Astrocyte of the cerebellum (primary cell): Measurements from ENCODE around the gene ADM.

ENCODE experiments used
- DNase-seq: peaks from one replicate; pipeline ENCODE4 v3.0.0-alpha.2; 2011; ENCODE audit warnings: low read depth
- H3K4me3 ChIP-seq: 2 replicates; pipeline ENCODE4 v1.5.1; 2011; ENCODE audit warnings: mild to moderate bottlenecking, low read depth, low read length, moderate library complexity
- in situ Hi-C: cut with HindIII; loops from 2 replicates; pipeline ENCODE4 v1.10.0; 2017; ENCODE audit warnings: low sequenced_read_pairs
- TF ChIP-seq, protein P1 (sequence below): IDR thresholded peaks from 2 replicates; pipeline ENCODE4 v1.5.1; 2012; ENCODE audit warnings: low read length, low read depth, moderate library complexity, mild to moderate bottlenecking; ENCODE audit errors: missing control alignments

Gene ADM

DNA sequence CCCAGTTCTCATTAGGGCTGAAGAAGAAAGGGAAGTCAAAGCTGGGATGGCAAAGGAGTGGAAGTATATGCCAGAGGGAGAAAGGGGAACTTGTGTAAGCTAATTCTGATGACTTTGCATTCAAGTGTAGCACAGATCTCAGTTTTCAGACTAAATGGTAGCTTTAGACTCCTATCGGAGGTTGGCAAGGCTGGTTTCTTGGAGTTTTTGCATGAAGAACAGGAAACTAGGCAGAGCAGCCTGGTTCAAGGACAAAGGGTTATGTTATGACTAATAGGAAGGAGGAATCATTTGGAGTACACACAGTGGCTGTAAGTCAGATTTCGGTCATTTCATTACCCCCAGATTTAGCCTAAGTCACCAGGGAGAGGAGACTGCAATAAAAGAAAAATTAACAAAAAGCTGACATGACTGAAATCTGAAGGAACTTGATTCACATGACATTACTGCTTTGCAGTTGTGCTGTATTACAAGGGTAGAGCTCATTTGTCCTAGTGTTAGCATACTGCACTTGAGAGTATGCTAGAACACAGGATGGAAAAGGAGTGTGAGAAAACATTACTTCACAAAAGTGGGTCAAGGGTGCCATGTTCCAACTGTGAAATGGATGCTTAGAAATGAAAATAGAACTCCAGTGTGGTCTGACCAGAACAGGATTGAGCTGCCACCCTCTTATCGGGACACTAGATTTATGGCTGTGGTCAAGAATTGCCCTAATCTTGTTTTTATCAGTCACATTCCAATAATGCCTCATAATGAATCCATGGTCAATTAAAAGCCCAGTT, 23.6 kb downstream of the ADM start:
- H3K4me3 ChIP-seq = no peak overlapping the region
- no peak for DNase-seq
- TF ChIP-seq, protein P1, sequence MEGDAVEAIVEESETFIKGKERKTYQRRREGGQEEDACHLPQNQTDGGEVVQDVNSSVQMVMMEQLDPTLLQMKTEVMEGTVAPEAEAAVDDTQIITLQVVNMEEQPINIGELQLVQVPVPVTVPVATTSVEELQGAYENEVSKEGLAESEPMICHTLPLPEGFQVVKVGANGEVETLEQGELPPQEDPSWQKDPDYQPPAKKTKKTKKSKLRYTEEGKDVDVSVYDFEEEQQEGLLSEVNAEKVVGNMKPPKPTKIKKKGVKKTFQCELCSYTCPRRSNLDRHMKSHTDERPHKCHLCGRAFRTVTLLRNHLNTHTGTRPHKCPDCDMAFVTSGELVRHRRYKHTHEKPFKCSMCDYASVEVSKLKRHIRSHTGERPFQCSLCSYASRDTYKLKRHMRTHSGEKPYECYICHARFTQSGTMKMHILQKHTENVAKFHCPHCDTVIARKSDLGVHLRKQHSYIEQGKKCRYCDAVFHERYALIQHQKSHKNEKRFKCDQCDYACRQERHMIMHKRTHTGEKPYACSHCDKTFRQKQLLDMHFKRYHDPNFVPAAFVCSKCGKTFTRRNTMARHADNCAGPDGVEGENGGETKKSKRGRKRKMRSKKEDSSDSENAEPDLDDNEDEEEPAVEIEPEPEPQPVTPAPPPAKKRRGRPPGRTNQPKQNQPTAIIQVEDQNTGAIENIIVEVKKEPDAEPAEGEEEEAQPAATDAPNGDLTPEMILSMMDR = no peak
- in situ Hi-C loops = no loop called here

DNA sequence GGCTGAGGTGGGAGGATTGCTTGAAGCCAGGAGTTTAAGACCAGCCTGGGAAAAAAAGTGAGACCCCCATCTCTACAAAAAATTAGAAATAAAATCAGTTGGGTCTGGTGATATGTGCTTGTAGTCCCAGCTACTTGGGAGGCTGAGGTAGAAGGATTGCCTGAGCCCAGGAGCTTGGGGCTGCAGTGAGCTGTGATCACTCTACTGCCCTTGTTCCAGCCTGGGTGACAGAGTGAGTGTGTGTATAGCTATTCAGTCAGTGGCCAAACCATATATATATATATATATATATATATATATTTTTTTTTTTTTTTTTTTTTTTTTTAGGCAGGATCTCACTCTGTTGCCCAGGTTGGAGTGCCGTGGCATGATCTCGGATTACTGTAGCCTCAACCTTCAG, 24.5 kb downstream of the ADM start:
- DNase-seq = no peak
- in situ Hi-C loops = no loop called here
- H3K4me3 ChIP-seq = no peak overlapping the region
- TF ChIP-seq, protein P1 = no peak

DNA sequence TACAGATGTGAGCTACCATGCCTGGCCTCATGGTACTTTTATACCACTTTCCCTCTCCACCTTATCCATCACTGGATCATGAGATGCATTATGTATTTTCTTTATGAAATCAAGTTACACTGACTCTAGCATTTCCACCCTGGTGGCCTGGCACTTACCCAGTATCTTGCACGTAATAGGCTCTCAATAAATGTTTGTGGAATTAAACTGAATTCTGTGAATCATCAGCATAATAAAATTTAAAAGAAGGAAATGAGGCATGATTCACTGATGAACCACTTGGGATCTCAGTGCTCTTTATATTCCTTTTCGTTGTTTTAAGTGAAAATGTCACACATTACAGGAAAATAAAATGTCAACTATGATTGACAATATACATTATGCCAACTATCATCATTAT, 25.1 kb downstream of the ADM start:
- no peak overlapping the region for H3K4me3 ChIP-seq
- peak; percentile 74 for DNase-seq
- in situ Hi-C loops = no loop called here
- TF ChIP-seq, protein P1 = no peak

DNA sequence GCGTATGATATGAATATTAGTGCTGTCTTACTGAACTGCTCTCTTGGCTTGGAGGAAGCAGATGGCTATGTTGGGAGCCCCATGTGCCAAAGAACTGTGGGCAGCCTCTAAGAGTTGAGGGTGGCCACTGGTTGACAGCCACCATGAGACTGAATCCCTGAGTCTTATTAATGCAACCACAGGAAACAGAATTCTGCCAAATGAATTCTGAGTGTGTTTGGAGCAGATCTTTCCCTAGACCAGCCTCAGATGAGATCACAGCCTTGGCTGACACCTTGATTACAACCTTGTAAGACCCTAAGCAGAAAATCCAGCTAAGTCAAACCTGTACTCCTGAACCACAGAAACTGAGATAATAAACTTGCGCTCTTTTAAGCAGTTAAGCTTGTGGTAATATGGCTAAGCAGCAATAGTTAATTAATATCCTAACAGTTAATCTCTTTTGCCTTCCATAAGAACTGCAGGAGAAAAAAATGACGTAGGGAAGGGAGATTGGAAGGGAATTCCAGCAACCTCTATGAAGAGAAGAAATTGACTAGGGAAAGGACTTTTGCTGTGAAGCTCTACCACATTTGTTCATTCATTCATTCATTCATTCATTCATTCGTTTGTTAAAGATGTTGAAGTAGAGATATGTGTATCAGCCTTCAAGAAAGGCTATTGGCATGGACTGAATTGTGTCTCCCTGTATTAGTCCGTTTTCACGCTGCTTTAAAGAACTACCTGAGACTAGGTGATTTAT, 26.8 kb downstream of the ADM start:
- TF ChIP-seq, protein P1 = no peak
- DNase-seq = no peak
- H3K4me3 ChIP-seq = no peak overlapping the region
- in situ Hi-C loops = no loop called here

DNA sequence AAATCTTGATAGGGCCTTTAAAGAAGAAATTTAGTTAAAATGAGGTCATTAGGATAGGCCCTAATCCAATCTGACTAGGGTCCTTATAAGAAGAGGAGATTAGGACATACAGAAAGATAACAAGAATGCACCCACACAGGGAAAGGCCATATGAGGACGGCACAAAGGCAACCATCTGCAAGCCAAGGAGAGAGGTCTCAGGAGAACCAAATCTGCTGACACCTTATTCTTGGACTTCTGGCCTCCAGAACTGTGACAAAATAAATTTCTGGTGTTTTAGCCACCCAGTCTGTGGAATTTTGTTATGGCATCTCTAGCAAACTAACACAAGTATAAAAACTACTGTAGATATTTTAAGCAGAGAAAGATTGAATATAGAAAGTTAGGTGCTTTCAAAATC, 28.6 kb downstream of the ADM start:
- in situ Hi-C loops = no loop called here
- TF ChIP-seq, protein P1 = no peak
- DNase-seq = no peak
- no peak overlapping the region for H3K4me3 ChIP-seq

DNA sequence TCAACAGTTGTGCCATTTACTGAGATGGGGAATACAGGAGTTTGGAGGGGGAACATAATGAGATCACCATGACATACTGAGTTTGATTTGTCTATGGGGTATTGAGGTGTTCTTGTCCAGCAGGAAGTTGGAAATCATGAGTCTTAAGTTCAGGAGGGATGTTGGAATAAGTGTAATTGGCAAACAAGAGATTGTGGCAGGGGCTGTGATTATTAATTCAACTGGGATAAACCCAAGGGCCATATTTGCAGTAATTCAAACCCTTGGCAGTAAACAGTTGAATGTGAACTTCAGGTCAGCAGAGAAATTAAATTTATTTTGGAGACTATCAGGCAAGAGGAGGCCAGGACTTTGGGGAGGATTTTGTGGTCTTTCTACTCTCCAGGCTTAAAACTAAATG, 33.4 kb downstream of the ADM start:
- no peak overlapping the region for H3K4me3 ChIP-seq
- in situ Hi-C loops = no loop called here
- no peak for DNase-seq
- TF ChIP-seq, protein P1 = no peak
